ENCODE data around the gene HSPA9.

HSPA9 gene

GRCh38 chr5:138527170-138527569 lies 48.0 kb downstream of the HSPA9 start:
- Histone ChIP-seq H3K4me1 (ENCODE audit: control insufficient read depth in 1 of 2, insufficient read depth in 1 of 2, low read depth in 1 of 2, low read length in 1 of 2) (peaks cover 8 to 25% of the 10 kb centered on the region in 2 experiments), H3K4me3 (ENCODE audit: low read depth in 1 of 2, low read length in 1 of 2) (no peak overlapping the region), H3K36me3 (peaks cover 15% of the 10 kb centered on the region), H3K9me3 (no peaks in the 10 kb centered on the region), H3K27ac (no peak overlapping the region), H3K27me3 (no peaks in the 10 kb centered on the region)
- no peak for TF ChIP-seq CTCF (IDR thresholded peaks at IDR 0.05)

GRCh38 chr5:138523406-138523805 lies 51.8 kb downstream of the HSPA9 start:
- H3K36me3 ChIP-seq = peaks cover 13% of the 10 kb centered on the region
- peaks cover 11 to 28% of the 10 kb centered on the region in 2 experiments for H3K4me1 ChIP-seq (ENCODE audit: control insufficient read depth in 1 of 2, insufficient read depth in 1 of 2, low read depth in 1 of 2, low read length in 1 of 2)
- no peaks in the 10 kb centered on the region for H3K9me3 ChIP-seq
- no peak overlapping the region for H3K27ac ChIP-seq
- no peak overlapping the region for H3K4me3 ChIP-seq (ENCODE audit: low read depth in 1 of 2, low read length in 1 of 2)
- TF ChIP-seq CTCF (IDR thresholded peaks at IDR 0.05) = no peak
- no peaks in the 10 kb centered on the region for H3K27me3 ChIP-seq

DNA sequence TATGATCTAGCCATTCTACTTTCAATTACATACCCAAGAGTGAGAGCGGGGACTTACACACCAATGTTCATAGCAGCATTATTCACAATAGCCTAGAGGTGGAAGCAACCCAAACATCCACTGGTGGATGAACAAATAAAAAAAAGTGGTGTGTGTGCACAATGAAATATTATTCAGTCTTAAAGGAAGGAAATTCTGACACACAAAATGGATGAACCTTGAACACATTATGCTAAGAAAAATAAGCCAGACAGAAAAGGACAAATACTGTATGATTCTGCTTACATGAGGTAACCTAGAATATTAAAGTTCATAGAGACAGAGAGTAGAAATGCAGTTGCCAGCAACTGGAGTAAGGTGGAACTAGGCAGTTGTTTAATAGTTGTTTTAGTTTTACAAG lies 54.2 kb downstream of the HSPA9 start:
- Histone ChIP-seq H3K36me3 (peaks cover 32% of the 10 kb centered on the region), H3K4me3 (ENCODE audit: low read depth in 1 of 2, low read length in 1 of 2) (no peak overlapping the region), H3K27me3 (no peaks in the 10 kb centered on the region), H3K9me3 (no peaks in the 10 kb centered on the region), H3K27ac (peak overlapping the region; percentile 53), H3K4me1 (ENCODE audit: control insufficient read depth in 1 of 2, insufficient read depth in 1 of 2, low read depth in 1 of 2, low read length in 1 of 2) (peaks cover 11 to 28% of the 10 kb centered on the region in 2 experiments)
- no peak for TF ChIP-seq CTCF (IDR thresholded peaks at IDR 0.05)

DNA sequence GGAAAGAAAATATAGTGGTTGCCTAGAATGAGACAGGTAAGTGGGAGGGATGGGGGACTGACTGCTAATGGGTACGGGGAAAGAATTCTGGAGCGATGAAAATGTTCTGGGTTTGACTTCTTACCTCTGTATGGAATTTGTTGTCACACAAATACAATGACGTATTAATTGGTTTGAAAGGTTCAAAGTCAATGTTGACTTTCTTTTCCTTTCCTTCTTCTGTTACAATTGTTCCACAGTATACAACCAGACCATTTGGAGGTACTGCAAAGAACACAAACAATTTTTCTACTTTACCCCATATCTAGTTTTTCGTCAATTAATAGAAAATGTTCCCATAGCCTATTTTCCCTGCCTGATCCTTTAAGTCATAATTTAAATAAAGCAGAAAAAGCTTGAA lies 57.8 kb downstream of the HSPA9 start:
- no peak overlapping the region for H3K27ac ChIP-seq
- no peaks in the 10 kb centered on the region for H3K9me3 ChIP-seq
- TF ChIP-seq CTCF (IDR thresholded peaks at IDR 0.05) = no peak
- H3K36me3 ChIP-seq = peaks cover 67% of the 10 kb centered on the region
- H3K4me1 ChIP-seq (ENCODE audit: control insufficient read depth in 1 of 2, insufficient read depth in 1 of 2, low read depth in 1 of 2, low read length in 1 of 2) = peaks cover 11 to 28% of the 10 kb centered on the region in 2 experiments
- no peaks in the 10 kb centered on the region for H3K27me3 ChIP-seq
- no peak overlapping the region for H3K4me3 ChIP-seq (ENCODE audit: low read depth in 1 of 2, low read length in 1 of 2)

GRCh38 chr5:138515556-138516245 lies 59.5 kb downstream of the HSPA9 start:
- peaks cover 81% of the 10 kb centered on the region for H3K36me3 ChIP-seq
- no peak overlapping the region for H3K4me3 ChIP-seq (ENCODE audit: low read depth in 1 of 2, low read length in 1 of 2)
- TF ChIP-seq CTCF (IDR thresholded peaks at IDR 0.05) = no peak
- no peaks in the 10 kb centered on the region for H3K27me3 ChIP-seq
- no peaks in the 10 kb centered on the region for H3K9me3 ChIP-seq
- H3K4me1 ChIP-seq (ENCODE audit: control insufficient read depth in 1 of 2, insufficient read depth in 1 of 2, low read depth in 1 of 2, low read length in 1 of 2) = peaks cover 6 to 13% of the 10 kb centered on the region in 2 experiments
- no peak overlapping the region for H3K27ac ChIP-seq

Measured in neutrophil (primary cell).